WTC11 (cell line): ENCODE measurements around the gene GALNT15. TPM values are rescaled to one million over a fixed set of nuclear protein-coding genes. Genes with fewer than 3 reads are reported as not detected.

Experiments
- ATAC-seq: fragments of 200-7000 bp; cut with Tn5 transposase; 2 replicates; pipeline ENCODE4 v1.10.0; 2021; ENCODE audit warnings: mild to moderate bottlenecking, moderate library complexity
- CTCF ChIA-PET: fragments of 300-600 bp; sonication (Branson Sonifier 250); formaldehyde crosslinking; loops from one replicate; lab custom pipeline; 2021; ENCODE audit warnings: antibody characterized with exemption; lab: Charles Lee
- POLR2A ChIA-PET: fragments of 350-600 bp; sonication (Branson Sonifier 250); formaldehyde crosslinking; loops from one replicate; lab custom pipeline; 2021; ENCODE audit warnings: antibody characterized with exemption; lab: Charles Lee
- DNase-seq: peaks from one replicate; pipeline ENCODE4 v3.0.0; 2021; ENCODE audit warnings: low spot score
- H3K27ac Mint-ChIP-seq: 2 replicates; pipeline ENCODE4 v1.8.0; 2021; ENCODE audit warnings: mixed read lengths
- H3K27me3 Mint-ChIP-seq: 2 replicates; pipeline ENCODE4 v1.8.0; 2021; ENCODE audit warnings: low read depth, mild to moderate bottlenecking, moderate library complexity, mixed read lengths
- H3K36me3 Mint-ChIP-seq: 2 replicates; pipeline ENCODE4 v1.8.0; 2021; ENCODE audit warnings: mixed read lengths
- H3K4me1 Mint-ChIP-seq: 2 replicates; pipeline ENCODE4 v1.8.0; 2022; ENCODE audit warnings: mixed read lengths
- H3K4me3 Mint-ChIP-seq: 2 replicates; pipeline ENCODE4 v1.8.0; 2021; ENCODE audit warnings: mild to moderate bottlenecking, moderate library complexity, mixed read lengths
- H3K9me3 Mint-ChIP-seq: 2 replicates; pipeline ENCODE4 v1.8.0; 2021; ENCODE audit warnings: mixed read lengths
- FOXJ3 ChIP-seq: sonication (generic); formaldehyde crosslinking; IDR thresholded peaks from 2 replicates; pipeline ENCODE4 v1.9.0; 2021; ENCODE audit warnings: missing genetic modification reagents, mild to moderate bottlenecking, borderline replicate concordance
- FOXK1 ChIP-seq: sonication (generic); formaldehyde crosslinking; IDR thresholded peaks from 2 replicates; pipeline ENCODE4 v1.8.0; 2022; ENCODE audit warnings: mild to moderate bottlenecking, moderate library complexity, missing genetic modification reagents
- JAZF1 ChIP-seq: fragments of 250-450 bp; sonication (Bioruptor Pico); IDR thresholded peaks from 2 replicates; pipeline ENCODE4 v1.9.0; 2021; ENCODE audit warnings: moderate library complexity, mild to moderate bottlenecking, inconsistent platforms
- JUN ChIP-seq: sonication (generic); formaldehyde crosslinking; IDR thresholded peaks from 2 replicates; pipeline ENCODE4 v1.8.0; 2023; ENCODE audit warnings: mild to moderate bottlenecking, missing genetic modification reagents
- KAT7 ChIP-seq: sonication (generic); formaldehyde crosslinking; IDR thresholded peaks from 2 replicates; pipeline ENCODE4 v1.8.1; 2023; ENCODE audit warnings: missing genetic modification reagents, mild to moderate bottlenecking, borderline replicate concordance
- RORB ChIP-seq: fragments of 250-450 bp; sonication (Bioruptor Pico); IDR thresholded peaks from 2 replicates; pipeline ENCODE4 v1.9.0; 2021; ENCODE audit warnings: mild to moderate bottlenecking
- TCF7 ChIP-seq: sonication (generic); formaldehyde crosslinking; IDR thresholded peaks from 2 replicates; pipeline ENCODE4 v1.8.0; 2022; ENCODE audit warnings: mild to moderate bottlenecking, low read depth, missing genetic modification reagents, moderate library complexity
- TEAD1 ChIP-seq: sonication (generic); formaldehyde crosslinking; IDR thresholded peaks from 2 replicates; pipeline ENCODE4 v1.8.0; 2022; ENCODE audit warnings: mild to moderate bottlenecking, missing genetic modification reagents
- TEAD4 ChIP-seq: sonication (generic); formaldehyde crosslinking; IDR thresholded peaks from 2 replicates; pipeline ENCODE4 v1.8.0; 2022; ENCODE audit warnings: mild to moderate bottlenecking, missing genetic modification reagents
- ZNF219 ChIP-seq: sonication (generic); formaldehyde crosslinking; IDR thresholded peaks from 2 replicates; pipeline ENCODE4 v1.8.0; 2023; ENCODE audit warnings: missing genetic modification reagents, mild to moderate bottlenecking, borderline replicate concordance
- ZNF232 ChIP-seq: sonication (generic); formaldehyde crosslinking; IDR thresholded peaks from 2 replicates; pipeline ENCODE4 v1.8.0; 2022; ENCODE audit warnings: mild to moderate bottlenecking, missing genetic modification reagents
- ZNF263 ChIP-seq: sonication (generic); formaldehyde crosslinking; IDR thresholded peaks from 2 replicates; pipeline ENCODE4 v1.8.1; 2022; ENCODE audit warnings: low read depth, mild to moderate bottlenecking, moderate library complexity, missing genetic modification reagents
- total RNA-seq: library from RNA; stranded (reverse); gene quantifications from 3 replicates; pipeline ENCODE4 v1.2.3, GENCODE V29; 2021
- TF ChIP-seq, protein P1 (sequence below): sonication (generic); formaldehyde crosslinking; IDR thresholded peaks from 2 replicates; pipeline ENCODE4 v1.8.0; 2023; ENCODE audit warnings: mild to moderate bottlenecking, missing genetic modification reagents
- TF ChIP-seq, protein P2 (sequence below): sonication (generic); formaldehyde crosslinking; IDR thresholded peaks from 2 replicates; pipeline ENCODE4 v1.8.1; 2023; ENCODE audit warnings: mild to moderate bottlenecking, missing genetic modification reagents
- TF ChIP-seq, protein P3 (sequence below): sonication (generic); formaldehyde crosslinking; IDR thresholded peaks from 2 replicates; pipeline ENCODE4 v1.8.0; 2022; ENCODE audit warnings: missing genetic modification reagents
- TF ChIP-seq, protein P4 (sequence below): sonication (generic); formaldehyde crosslinking; IDR thresholded peaks from 2 replicates; pipeline ENCODE4 v1.8.1; 2022; ENCODE audit warnings: mild to moderate bottlenecking, missing genetic modification reagents, moderate library complexity, borderline replicate concordance
- TF ChIP-seq, protein P5 (sequence below): fragments of 200-600 bp; IDR thresholded peaks from 2 replicates; pipeline ENCODE4 v1.8.0; 2022; ENCODE audit warnings: antibody characterized with exemption

GALNT15 gene
- total RNA-seq, 1 experiment from 2014 or later = 0.15 TPM

DNA sequence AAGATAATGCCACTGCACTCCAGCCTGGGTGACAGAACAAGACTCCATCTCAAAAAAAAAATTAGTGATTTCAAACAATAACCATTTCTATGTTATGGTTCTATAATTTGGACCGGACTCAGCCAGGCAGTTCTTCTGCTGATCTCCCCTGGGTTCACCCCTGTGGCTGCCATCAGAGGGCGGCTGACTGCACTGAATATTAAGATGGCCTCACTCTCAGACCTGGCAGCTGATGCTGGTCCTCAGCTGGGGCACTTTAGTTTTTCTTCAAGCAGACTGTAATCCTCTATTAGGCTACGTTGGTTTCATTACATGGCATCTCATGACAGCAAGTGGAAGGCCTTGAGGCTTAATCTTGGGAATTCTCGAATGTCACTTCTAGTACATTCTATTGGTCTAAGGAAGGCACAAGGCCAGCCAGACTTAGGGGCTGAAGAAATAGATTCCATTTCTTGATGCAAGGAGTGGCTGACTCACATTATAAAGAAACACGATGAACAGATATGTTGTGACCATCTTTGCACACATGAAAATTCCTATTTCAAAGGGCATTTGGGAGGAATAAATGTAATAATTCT is 12.8 kb downstream of the GALNT15 start:
- no peak overlapping the region for H3K4me3 Mint-ChIP-seq
- ChIA-PET CTCF (no interaction called here), POLR2A (no interaction called here)

More for the DNA sequence above, 12.8 kb downstream of the GALNT15 start:
- ATAC-seq (no peak), DNase-seq (no peak)
- Mint-ChIP-seq H3K9me3 (no peaks in the 10 kb centered on the region), H3K27ac (no peak overlapping the region), H3K4me1 (no peaks in the 10 kb centered on the region), H3K36me3 (no peaks in the 10 kb centered on the region), H3K27me3 (peaks cover 4% of the 10 kb centered on the region)
- TF ChIP-seq ZNF263 (no peak), JAZF1 (no peak), FOXK1 (CRISPR knock-in tag) (no peak), TEAD1 (no peak), TCF7 (no peak), FOXJ3 (CRISPR knock-in tag) (no peak), KAT7 (no peak), JUN (no peak), ZNF232 (CRISPR knock-in tag) (no peak), TEAD4 (CRISPR knock-in tag) (no peak), ZNF219 (CRISPR knock-in tag) (no peak), RORB (CRISPR knock-in tag) (no peak)
- TF ChIP-seq, protein P1, sequence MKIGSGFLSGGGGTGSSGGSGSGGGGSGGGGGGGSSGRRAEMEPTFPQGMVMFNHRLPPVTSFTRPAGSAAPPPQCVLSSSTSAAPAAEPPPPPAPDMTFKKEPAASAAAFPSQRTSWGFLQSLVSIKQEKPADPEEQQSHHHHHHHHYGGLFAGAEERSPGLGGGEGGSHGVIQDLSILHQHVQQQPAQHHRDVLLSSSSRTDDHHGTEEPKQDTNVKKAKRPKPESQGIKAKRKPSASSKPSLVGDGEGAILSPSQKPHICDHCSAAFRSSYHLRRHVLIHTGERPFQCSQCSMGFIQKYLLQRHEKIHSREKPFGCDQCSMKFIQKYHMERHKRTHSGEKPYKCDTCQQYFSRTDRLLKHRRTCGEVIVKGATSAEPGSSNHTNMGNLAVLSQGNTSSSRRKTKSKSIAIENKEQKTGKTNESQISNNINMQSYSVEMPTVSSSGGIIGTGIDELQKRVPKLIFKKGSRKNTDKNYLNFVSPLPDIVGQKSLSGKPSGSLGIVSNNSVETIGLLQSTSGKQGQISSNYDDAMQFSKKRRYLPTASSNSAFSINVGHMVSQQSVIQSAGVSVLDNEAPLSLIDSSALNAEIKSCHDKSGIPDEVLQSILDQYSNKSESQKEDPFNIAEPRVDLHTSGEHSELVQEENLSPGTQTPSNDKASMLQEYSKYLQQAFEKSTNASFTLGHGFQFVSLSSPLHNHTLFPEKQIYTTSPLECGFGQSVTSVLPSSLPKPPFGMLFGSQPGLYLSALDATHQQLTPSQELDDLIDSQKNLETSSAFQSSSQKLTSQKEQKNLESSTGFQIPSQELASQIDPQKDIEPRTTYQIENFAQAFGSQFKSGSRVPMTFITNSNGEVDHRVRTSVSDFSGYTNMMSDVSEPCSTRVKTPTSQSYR = no peak
- TF ChIP-seq, protein P2, sequence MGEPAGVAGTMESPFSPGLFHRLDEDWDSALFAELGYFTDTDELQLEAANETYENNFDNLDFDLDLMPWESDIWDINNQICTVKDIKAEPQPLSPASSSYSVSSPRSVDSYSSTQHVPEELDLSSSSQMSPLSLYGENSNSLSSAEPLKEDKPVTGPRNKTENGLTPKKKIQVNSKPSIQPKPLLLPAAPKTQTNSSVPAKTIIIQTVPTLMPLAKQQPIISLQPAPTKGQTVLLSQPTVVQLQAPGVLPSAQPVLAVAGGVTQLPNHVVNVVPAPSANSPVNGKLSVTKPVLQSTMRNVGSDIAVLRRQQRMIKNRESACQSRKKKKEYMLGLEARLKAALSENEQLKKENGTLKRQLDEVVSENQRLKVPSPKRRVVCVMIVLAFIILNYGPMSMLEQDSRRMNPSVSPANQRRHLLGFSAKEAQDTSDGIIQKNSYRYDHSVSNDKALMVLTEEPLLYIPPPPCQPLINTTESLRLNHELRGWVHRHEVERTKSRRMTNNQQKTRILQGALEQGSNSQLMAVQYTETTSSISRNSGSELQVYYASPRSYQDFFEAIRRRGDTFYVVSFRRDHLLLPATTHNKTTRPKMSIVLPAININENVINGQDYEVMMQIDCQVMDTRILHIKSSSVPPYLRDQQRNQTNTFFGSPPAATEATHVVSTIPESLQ (CRISPR knock-in tag) = no peak
- TF ChIP-seq, protein P3, sequence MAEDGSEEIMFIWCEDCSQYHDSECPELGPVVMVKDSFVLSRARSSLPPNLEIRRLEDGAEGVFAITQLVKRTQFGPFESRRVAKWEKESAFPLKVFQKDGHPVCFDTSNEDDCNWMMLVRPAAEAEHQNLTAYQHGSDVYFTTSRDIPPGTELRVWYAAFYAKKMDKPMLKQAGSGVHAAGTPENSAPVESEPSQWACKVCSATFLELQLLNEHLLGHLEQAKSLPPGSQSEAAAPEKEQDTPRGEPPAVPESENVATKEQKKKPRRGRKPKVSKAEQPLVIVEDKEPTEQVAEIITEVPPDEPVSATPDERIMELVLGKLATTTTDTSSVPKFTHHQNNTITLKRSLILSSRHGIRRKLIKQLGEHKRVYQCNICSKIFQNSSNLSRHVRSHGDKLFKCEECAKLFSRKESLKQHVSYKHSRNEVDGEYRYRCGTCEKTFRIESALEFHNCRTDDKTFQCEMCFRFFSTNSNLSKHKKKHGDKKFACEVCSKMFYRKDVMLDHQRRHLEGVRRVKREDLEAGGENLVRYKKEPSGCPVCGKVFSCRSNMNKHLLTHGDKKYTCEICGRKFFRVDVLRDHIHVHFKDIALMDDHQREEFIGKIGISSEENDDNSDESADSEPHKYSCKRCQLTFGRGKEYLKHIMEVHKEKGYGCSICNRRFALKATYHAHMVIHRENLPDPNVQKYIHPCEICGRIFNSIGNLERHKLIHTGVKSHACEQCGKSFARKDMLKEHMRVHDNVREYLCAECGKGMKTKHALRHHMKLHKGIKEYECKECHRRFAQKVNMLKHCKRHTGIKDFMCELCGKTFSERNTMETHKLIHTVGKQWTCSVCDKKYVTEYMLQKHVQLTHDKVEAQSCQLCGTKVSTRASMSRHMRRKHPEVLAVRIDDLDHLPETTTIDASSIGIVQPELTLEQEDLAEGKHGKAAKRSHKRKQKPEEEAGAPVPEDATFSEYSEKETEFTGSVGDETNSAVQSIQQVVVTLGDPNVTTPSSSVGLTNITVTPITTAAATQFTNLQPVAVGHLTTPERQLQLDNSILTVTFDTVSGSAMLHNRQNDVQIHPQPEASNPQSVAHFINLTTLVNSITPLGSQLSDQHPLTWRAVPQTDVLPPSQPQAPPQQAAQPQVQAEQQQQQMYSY = no peak
- TF ChIP-seq, protein P4, sequence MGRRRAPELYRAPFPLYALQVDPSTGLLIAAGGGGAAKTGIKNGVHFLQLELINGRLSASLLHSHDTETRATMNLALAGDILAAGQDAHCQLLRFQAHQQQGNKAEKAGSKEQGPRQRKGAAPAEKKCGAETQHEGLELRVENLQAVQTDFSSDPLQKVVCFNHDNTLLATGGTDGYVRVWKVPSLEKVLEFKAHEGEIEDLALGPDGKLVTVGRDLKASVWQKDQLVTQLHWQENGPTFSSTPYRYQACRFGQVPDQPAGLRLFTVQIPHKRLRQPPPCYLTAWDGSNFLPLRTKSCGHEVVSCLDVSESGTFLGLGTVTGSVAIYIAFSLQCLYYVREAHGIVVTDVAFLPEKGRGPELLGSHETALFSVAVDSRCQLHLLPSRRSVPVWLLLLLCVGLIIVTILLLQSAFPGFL (CRISPR knock-in tag) = no peak
- TF ChIP-seq, protein P5, sequence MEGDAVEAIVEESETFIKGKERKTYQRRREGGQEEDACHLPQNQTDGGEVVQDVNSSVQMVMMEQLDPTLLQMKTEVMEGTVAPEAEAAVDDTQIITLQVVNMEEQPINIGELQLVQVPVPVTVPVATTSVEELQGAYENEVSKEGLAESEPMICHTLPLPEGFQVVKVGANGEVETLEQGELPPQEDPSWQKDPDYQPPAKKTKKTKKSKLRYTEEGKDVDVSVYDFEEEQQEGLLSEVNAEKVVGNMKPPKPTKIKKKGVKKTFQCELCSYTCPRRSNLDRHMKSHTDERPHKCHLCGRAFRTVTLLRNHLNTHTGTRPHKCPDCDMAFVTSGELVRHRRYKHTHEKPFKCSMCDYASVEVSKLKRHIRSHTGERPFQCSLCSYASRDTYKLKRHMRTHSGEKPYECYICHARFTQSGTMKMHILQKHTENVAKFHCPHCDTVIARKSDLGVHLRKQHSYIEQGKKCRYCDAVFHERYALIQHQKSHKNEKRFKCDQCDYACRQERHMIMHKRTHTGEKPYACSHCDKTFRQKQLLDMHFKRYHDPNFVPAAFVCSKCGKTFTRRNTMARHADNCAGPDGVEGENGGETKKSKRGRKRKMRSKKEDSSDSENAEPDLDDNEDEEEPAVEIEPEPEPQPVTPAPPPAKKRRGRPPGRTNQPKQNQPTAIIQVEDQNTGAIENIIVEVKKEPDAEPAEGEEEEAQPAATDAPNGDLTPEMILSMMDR = no peak
